ENCODE data around the gene FXYD6. TPM values are rescaled to one million over a fixed set of nuclear protein-coding genes. Genes with fewer than 3 reads are reported as not detected.

The FXYD6 gene
- total and polyA plus RNA-seq, 7 donors: 10.8 to 27.9 (median 14.0) TPM

DNA sequence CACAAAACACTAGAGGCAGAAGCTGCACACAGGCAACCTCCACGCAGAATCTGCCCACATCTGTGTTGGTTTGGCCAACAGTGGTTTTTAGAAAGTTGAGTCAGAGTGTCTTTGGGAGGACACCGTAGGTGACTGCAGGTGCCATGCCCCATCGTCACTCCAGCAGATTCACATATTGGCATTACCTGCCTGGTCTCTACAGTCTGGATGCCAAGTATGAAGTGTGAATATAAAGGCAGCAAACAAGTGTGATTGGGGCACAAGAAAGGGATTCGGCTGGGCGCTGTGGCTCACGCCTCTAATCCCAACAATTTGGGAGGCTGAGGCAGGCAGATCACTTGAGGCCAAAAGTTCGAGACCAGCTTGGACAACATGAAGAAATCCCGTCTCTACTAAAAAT lies 40.9 kb downstream of the FXYD6 start:
- Histone ChIP-seq H3K4me3 (no peak overlapping the region), H3K27me3 (ENCODE audit: insufficient read depth in 3 of 3, low read length in 2 of 3) (no peaks in the 10 kb centered on the region), H3K4me1 (peaks cover 12% of the 10 kb centered on the region), H3K9me3 (no peaks in the 10 kb centered on the region), H3K27ac (no peak overlapping the region), H3K36me3 (ENCODE audit: insufficient read depth in 1 of 2, low read depth in 1 of 2) (no peaks in the 10 kb centered on the region)
- ATAC-seq (no peak), DNase-seq (no peak)
- intact Hi-C loops (cut with DNase I): no loop called here
- TF ChIP-seq, protein P1, sequence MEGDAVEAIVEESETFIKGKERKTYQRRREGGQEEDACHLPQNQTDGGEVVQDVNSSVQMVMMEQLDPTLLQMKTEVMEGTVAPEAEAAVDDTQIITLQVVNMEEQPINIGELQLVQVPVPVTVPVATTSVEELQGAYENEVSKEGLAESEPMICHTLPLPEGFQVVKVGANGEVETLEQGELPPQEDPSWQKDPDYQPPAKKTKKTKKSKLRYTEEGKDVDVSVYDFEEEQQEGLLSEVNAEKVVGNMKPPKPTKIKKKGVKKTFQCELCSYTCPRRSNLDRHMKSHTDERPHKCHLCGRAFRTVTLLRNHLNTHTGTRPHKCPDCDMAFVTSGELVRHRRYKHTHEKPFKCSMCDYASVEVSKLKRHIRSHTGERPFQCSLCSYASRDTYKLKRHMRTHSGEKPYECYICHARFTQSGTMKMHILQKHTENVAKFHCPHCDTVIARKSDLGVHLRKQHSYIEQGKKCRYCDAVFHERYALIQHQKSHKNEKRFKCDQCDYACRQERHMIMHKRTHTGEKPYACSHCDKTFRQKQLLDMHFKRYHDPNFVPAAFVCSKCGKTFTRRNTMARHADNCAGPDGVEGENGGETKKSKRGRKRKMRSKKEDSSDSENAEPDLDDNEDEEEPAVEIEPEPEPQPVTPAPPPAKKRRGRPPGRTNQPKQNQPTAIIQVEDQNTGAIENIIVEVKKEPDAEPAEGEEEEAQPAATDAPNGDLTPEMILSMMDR (IDR thresholded peaks at IDR 0.05): no peak
- WGBS, 3 donors: 95 to 98% (median 97%) methylated on average over 8 of the region's 8 CpGs

GRCh38 chr11:117834838-117835443 lies 41.5 kb downstream of the FXYD6 start:
- Histone ChIP-seq H3K27ac (no peak overlapping the region), H3K9me3 (no peaks in the 10 kb centered on the region), H3K4me1 (peaks cover 12% of the 10 kb centered on the region), H3K27me3 (ENCODE audit: insufficient read depth in 3 of 3, low read length in 2 of 3) (no peaks in the 10 kb centered on the region), H3K36me3 (ENCODE audit: insufficient read depth in 1 of 2, low read depth in 1 of 2) (no peaks in the 10 kb centered on the region), H3K4me3 (no peak overlapping the region)
- WGBS, 3 donors: 91 to 94% (median 91%) methylated on average over 17 of the region's 17 CpGs
- TF ChIP-seq, protein P1 (IDR thresholded peaks at IDR 0.05): no peak
- DNase-seq (no peak), ATAC-seq (no peak)
- intact Hi-C loops (cut with DNase I): no loop called here

- no peaks in the 10 kb centered on the region for H3K9me3 ChIP-seq
- intact Hi-C loops (cut with DNase I): no loop called here
- peak; percentile 51 to 76 (median 68) for ATAC-seq
- H3K4me1 ChIP-seq: peaks cover 12% of the 10 kb centered on the region
- TF ChIP-seq, protein P1 (IDR thresholded peaks at IDR 0.05): no peak
- no peak overlapping the region for H3K4me3 ChIP-seq
- 91 to 93% (median 92%) methylated on average over 6 of the region's 6 CpGs for WGBS, 3 donors
- H3K27me3 ChIP-seq (ENCODE audit: insufficient read depth in 3 of 3, low read length in 2 of 3): no peaks in the 10 kb centered on the region
- DNase-seq: no peak
- H3K36me3 ChIP-seq (ENCODE audit: insufficient read depth in 1 of 2, low read depth in 1 of 2): no peaks in the 10 kb centered on the region
- peak overlapping the region; percentile 60 for H3K27ac ChIP-seq
Measured at GRCh38 chr11:117834068-117834810, 42.2 kb downstream of the FXYD6 start.

GRCh38 chr11:117833401-117833891 lies 43.0 kb downstream of the FXYD6 start:
- TF ChIP-seq, protein P1 (IDR thresholded peaks at IDR 0.05): no peak
- no peak overlapping the region for H3K4me3 ChIP-seq
- DNase-seq (peak; percentile 81 to 93), ATAC-seq (peak; percentile 92 to 96 (median 95))
- H3K4me1 ChIP-seq: peaks cover 12% of the 10 kb centered on the region
- peak overlapping the region; percentile 60 for H3K27ac ChIP-seq
- H3K36me3 ChIP-seq (ENCODE audit: insufficient read depth in 1 of 2, low read depth in 1 of 2): no peaks in the 10 kb centered on the region
- intact Hi-C loops (cut with DNase I): no loop called here
- no peaks in the 10 kb centered on the region for H3K27me3 ChIP-seq (ENCODE audit: insufficient read depth in 3 of 3, low read length in 2 of 3)
- H3K9me3 ChIP-seq: no peaks in the 10 kb centered on the region
- WGBS, 3 donors: 30 to 33% (median 32%) methylated on average over 7 of the region's 7 CpGs

Measured in psoas muscle (tissue), 8 donors.